CD4-positive, alpha-beta T cell treated with Interleukin-2 at 100 ng/mL for 4 hours (primary cell): ENCODE measurements around the gene ITGA6.

ENCODE experiments used
- DNase-seq: peaks from one replicate; pipeline ENCODE4 v3.0.0-alpha.2; 2020; ENCODE audit warnings: low spot score

The ITGA6 gene

DNA sequence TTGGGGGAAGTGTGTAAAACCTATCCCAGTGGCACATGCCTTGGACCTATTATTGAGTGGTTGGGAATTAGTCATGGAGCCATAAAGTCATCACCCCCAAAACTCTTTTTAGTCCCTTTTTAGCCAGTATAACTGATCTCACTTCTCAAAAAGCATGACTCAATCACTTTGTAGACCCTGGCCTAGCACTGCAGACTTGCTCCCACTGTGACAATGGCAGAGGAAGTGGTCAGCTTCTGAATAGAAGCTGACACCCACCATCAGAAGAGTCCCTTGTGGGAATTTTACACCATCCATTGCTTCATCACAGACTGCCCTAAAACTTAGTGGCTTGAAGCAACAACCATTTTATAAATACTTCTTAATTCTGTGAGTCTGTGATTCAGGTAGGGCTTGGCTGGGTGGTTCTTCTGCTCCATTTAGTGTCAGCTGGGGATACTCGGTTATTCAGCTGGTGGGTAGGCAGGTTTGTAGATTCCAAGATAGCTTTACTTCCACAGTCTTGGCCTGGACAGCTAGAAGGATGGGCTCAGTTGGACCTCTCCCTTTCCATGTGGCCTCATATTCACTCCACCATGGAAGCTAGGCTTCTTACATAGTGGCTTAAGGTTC is 10.8 kb upstream of the ITGA6 start:
- no peak for DNase-seq

DNA sequence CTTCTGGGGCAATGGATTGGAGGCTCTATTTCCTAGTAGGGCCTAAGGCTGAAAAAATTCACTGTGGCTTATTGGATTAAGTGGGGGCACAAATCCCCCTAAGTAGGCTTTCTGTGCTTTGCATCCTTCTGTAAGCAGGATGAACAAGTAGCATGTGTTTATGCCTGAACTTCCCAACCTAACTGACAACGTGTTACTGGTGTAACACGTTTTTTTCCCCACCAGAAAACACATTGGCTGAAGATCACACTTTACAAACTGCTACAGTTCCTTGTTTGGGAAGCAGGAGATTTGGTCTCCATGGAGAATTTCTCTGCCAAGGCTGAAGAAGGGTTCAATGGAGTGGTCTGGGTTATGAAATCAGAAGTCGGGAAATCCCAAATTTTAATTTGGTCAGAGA is 7.2 kb upstream of the ITGA6 start:
- no peak for DNase-seq

DNA sequence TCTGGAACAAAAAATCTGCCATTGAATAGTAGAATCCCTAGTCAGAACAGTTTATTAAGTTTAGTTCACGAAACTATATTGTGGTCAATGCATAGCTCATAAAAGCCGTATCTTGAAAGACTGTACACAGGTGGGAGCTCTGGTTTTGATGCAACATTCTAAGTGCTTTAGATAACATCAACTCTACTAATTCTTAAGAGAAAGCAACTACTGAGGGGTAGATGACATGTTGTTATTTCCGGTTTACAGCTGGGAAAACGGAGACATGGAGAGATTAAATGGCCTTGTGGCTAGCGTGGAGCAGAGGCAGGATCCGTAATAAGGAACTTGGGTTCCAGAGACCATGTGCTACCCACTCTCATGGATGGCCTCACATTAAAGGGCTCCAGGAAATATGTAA is 4.2 kb upstream of the ITGA6 start:
- DNase-seq = no peak

DNA sequence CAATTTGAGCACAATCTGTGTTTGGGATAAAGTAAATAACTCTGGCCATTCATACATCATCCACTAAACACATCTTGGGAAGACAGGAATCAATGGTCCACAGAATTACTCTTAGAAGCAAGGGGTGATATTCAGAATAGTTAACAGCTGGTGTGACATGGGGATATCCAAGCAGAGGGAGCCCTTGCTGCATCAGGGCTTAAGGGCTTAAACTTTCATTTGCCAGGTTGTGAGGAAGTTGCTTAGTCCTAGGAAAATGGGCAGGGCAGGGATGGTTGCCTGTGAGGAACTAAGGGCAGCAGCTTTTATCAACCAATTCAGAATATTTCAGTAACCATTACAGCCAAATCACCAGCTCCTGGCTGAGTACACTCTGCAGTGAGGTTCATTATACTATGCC is 2.0 kb upstream of the ITGA6 start:
- no peak for DNase-seq

DNA sequence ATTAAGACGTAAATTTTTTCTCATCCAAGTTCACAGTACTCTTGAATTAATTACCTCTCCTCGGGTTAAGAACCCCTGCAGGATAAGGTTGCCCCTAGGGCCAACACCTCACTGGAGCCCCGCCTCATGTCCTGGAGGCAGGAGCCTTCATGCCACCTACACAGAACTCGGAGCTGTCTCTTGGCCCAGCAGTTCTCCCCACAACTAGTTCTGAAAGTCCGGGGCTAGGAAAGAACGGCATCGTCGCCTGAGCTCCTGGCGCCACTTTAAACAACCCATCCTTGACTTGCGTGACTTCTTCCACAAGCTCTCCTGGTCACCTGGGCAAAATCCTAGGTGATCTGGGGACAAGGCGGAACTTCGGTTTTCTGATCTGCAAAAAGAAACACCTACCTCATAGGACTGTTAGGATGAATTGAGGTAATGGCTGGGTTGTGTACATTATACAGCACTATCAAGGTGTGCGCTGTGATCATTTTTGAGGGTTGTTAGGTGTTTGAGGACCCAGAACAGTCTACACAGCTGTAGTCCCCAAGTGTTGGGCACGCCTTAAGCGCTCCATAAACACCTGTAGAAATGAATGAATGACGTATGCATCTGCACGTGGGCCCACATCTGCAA is 641 bp upstream of the ITGA6 start:
- no peak for DNase-seq

DNA sequence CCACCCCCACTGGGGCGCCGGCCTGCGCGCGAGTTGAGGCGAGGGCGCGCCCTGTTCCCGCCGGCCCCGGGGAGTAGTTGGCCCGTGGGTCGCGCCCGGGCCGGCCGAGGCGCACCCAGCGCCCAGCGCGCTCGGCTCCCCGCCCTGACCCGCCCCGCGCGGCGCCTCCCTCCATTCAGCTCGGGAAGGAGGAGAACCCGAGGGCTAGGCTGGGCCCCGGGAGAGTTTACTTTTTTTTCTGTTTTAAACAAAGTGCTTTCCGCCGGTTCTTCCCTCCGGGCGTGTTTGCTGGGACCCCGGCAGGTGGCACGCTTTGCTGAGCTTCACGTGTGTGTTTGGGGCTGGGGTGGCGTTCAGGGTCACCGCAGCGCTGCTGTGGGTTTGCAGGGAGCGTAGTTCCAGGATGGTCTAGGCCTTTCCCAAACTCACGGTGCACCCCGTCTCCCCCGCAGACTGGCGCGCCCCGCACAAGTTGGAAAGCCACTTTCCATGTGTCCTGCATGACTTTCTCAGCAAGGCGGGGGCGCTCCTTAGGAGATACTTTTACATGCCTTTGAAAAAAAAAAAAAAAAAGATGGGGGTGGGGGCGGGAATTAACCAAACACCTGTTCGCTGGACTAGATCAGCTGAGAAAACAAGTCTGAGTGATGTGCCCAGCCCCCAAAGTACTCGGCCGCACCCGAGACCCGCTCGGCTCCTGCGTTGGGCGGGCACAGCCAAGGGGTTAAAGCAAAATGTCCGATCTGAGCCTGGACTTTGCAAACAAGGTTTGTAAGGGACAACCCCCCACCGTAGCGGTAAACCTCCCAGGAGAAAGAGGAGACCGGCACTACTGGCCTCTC is 825 bp downstream of the ITGA6 start:
- peak; percentile 65 for DNase-seq

DNA sequence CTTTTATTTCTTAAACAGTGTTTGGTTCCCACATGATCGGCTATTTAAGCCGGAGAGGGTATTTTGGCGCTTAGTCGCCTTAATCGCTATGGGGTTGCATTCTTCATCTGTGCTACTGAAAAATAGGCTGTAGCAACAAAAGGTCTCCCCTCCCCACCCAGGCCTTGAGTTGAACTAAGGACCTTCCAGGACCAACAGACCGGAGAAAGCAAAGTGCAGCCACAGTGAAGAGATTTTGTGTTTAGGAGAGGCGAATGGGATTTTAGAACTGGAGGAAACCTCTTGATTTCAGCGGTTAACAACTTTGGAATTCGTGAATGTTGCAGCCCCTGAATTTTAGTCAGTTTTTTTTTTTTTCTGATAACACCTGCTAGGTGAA is 1.4 kb downstream of the ITGA6 start:
- no peak for DNase-seq

DNA sequence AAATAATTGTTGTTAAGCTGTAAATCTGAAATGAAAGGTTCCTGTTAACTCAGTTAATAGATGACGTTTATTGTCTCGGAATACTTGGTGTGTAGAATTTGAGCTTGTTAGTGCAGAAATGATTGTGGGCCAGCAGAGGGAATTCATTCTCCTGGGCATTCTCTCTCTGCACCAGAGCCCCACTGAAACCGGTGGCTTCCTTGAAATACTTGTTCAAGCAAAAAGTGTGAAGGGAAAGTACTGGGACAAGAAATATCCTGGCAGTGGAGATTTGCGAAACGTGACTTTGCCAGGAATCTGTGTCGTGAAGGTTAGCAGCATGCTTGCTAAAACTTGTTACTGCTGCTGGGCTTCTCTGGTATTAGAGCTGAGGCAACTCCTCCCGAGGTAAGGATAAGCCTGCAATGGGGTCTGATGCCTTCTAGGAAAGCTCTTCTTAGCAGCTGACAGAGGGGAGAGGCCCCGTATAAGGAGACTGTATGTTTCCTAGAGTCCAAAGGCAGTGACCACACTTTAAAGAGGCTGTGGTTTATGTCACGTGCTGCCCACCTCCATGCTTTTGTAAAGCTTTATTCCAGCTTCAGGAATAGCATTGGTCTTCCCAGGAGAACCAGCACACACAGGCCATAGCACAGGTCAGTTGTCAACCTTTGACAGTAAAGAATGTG is 2.0 kb downstream of the ITGA6 start:
- DNase-seq = no peak

DNA sequence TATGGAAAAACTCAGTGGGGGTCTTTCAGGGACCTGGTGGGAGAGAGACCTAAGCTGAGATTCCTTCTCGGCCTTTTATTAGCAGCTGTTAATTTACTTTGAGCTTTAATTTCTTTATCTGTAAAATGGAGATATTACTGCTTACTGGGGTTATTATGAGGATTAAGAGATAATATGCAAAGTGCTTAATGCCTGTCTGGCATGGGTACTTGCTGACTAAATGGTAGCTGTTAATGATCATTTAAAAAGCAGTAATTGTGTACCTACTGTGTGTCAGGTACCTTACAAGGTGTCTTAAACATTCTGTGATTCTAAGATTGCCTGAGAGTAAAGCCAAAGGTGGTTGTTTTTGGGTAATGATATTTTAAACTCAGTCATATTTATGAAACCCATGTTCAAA is 2.6 kb downstream of the ITGA6 start:
- no peak for DNase-seq

DNA sequence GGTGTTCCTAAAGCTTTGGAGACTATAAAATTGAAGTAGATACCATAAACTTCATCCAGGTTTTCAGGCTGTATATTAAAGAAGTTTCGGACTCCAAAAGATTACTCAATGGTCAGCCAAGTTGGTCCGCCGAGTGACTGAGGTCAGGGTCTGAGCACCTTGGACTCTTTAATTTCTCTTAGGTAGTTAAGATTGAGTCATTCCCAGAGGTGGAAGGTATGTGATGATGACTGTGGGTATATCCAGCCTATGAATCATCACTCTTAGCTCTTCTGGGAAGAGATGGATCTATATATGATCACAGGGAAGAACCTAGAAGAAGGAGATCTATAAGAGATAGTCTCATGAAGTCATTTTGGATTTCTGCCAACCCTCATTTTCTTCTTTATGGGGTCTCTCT is 3.3 kb downstream of the ITGA6 start:
- DNase-seq = no peak

DNA sequence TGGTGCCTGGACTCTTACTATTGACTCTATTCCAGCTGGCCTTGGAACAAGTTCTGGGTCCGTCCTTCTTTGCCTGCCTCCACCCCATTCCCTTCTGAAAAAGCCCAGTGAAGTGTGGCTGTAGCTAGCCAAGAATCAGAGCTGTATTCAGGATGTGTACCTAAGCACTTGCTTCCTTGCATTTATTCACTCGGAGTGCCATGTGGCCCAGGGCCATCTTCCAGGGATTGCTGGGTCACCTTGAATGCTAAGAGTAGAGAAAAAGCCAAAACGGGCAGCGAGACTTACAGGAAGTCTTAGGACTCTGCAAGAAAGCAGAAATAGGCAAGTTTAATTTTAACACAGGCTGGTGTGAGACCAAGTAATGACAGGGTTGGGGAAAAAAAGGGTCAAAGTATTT is 4.1 kb downstream of the ITGA6 start:
- DNase-seq = no peak

DNA sequence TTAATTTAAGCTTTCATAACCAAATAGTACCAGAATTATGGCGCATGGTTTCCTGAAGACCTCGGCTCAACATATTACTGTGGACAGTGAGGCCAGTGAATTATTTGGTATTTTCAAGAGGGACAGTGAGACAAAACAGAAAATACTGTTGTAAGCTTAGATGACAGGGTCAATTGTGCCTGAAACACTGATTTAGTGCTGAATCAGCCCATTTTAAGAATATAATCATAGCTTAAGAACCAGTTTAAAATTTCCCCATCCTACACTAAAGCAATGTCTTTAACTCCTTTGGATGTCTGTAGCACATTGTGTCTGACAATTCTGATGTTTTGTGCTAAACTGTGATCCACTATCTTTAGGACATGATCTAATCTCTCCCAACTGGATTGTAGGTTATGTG is 4.6 kb downstream of the ITGA6 start:
- no peak for DNase-seq

DNA sequence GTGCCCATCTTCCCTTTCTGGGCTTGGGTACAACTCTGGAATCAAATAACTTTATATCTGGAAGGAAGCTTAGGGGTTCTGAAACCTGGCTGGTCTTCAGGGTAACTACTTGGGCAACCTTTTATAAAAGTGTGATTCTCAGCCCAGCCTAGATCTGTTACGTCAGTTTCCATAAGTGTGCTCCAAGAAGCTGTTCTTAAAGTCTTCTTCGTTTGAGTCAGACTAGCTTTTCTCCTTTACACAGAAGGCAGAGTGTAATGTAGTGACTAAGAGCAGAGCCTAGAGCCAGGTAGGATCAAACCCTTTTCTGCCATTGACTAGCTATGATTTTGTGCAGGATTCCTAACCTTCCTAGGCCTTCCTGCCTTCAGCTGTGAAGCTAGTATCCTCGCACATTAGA is 5.8 kb downstream of the ITGA6 start:
- DNase-seq = no peak

DNA sequence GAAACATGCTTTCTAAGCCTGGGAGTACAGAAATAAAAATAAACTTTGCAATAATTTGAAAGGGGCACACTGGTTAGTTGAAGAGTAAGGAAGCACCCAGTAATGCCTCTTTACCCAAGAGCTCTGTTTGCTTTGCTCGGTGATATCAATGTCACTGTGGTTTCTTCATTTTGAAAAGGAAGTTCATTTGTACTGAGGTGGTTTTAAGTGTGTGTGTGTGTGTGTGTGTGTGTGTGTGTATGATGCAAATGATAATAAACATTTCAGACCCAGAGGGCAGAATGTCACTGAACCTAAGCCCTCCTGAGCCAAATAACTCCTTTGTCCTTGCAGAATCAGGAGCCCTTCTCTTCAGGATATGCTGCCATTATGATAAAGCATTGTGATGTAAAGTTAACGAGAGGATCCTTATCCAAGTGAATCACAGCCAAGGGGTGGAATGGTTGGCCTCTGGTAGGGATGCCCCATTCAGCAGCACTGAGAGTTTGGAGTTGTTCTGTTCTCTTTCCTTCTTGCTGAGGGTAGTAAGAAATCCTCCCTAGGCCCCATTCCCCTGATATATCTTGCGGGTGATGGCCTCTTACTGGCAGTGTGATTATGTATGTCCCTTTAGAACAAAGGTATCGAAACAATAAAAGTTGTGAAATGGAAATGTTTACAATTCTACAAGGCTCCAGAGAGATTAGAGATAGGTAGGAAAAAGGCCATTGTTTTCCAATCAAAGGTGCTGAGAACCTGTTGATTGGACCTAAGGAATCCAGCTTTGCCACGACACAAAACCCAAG is 7.6 kb downstream of the ITGA6 start:
- peak; percentile 82 for DNase-seq

DNA sequence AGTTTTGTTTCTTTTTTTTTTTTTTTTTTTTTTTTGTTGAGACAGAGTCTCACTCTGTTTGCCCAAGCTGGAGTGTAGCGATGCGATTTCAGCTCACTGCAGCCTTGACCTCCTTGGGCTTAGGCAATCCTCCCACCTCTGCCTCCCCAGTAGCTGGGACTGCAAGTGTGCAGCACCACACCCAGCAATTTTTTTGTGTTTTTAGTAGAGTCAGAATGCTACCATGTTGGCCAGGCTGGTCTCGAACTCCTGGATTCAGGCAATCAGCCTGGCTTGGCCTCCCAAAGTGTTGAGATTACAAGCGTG is 8.2 kb downstream of the ITGA6 start:
- no peak for DNase-seq

DNA sequence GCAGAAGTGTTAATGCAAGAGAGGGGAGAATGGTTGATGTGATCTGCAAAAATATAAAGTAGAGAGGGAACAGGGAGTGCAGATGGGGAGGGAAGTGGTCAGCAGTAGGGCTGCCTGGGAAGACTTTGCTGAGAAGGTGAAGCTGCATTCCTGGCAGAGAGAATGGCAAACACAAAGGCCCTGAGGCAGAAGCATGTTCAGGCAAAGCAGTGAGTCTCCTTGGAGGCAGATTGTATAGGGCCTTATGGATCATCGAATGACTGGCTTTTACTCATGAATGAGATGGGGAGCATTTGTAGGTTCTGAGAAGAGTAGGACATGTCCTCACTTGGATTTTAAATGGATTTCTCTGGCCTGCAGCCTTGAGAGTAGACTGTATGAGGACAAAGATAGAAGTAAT is 9.5 kb downstream of the ITGA6 start:
- no peak for DNase-seq

DNA sequence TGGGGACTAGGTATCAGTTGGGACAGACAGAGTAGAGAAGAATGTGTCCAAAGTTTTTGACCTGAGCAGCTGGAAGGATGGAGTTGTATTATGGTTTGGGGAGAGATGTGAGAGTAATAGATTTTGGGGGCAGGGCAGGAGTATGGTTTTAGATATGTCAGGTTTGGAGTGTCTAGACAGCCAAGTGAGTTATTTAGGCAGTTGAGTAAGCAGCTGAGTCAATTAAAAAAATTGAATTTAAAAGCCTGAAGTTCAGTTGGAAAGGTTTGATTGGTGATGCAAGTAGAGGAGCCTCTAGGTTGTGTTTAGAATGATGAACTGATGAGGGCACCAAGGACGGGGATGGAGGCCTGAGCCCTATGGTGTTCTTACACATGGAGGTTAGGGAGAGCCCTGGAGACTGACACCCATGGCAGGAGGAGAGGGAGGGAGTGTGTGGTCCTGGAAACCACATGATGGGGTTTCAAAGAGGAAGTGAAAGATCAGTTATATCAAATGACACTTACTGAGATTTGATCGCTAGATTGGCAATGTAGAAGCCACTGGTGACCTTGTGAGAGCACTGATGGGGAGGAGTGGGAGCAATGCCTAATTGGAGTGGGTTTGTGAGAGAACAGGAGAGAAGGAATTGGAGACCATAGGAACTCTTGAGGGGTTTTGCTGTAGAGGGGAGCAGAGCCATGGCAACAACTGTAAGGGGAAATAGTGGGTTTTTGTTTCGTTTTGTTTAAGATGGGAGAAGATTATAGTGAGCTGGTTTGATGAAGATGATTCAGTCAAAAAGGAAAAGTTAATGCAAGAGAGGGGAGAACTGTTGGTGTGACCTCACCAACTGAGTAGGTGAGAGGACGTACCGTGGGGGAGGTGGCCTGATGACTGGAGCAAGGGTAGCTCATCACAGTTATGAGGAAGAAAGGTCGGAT is 10.3 kb downstream of the ITGA6 start:
- DNase-seq = peak; percentile 66

DNA sequence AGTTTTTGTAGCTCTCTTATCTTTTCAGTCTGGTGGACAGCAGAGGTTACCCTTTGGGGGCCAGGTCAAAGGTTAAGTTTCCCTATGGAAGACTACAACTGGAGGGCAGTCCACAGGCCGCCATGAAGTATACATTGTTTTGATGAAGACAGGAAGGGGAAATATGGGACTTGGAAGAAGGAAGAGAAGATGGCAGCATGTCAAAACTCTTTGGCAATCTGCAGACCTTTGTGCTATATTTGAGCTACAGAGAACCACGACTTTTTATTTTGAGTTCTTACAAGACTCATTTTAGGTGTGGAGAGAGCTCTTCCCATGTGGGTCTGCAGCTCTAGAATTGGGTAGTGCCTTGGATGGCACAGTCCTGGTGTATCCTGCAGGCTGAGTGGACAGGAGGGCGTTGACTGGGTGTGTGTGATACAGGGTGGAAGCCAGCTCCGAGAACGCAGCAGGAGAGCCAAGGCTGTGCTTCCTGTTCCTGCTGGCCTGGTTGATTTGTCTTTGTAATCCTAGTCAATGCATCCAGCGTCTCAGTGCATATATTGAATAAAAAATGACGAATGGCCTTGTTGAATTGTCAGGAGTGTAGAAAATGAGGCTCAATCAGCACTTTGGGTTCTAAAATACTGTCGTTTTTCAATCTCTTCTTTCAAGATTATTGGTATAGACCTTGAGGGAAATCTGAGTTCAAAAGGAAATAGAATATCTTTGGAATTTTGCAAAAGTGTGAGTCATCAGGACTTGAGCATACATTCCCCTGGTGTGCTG is 11.5 kb downstream of the ITGA6 start:
- no peak for DNase-seq

DNA sequence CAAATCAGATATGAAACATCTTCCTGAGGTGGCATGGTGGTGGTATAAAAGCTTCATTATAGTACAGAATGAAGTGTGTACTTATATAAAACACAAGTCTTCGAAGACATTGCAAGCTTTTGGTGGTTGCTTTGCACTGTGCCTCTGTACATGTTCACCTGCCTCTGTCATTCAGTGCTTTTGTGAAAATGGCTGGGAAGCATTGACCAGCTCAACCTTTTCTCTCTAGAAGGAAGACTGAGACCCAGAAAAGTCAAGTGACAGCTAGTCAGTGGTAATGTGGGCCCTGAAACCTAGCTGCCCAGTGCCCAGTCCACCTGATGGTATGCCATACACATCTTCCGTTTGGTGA is 12.1 kb downstream of the ITGA6 start:
- no peak for DNase-seq

DNA sequence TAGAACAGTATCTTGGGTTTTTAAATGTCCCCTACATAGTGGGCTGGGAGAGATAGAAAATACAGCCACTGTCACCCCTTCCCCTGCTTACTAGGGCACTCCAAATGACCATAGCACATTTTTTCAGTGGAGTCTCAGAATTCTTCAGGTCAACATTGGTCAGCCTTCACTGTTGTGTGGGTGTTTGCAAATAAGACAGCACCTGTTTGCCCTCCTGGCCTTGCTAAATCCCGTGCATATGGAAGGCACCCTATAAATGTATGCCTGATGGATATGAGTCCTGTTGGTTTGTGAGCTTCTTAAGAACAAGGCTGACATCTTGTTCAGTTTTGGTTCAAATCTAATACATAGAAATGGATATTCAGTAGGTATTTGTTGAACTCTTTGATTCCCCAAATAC is 12.5 kb downstream of the ITGA6 start:
- no peak for DNase-seq

DNA sequence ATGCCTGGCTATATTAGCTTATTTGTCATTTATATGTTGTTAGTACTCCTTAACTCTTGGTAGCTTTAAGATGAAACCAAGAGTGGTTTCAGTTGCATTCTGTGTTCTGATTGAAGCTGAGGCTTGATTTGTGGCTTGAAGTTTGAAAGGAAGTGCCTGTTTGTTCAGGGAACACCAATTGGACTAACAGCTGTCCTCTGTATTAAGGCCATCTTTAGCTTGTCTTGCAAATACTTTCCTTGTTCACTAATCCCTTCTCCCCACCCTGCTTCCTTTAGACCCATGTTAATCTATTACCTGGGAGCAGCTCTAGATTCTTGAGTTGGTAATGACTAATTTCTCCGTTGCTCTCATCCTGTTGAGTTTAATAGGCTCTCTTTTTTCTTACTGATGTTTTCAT is 13.4 kb downstream of the ITGA6 start:
- no peak for DNase-seq
